NT2/D1 (cell line): ENCODE results near the gene SLC35F3.
"Not testable (repeated sequence)": the region's sequence is repeated elsewhere in the genome, so short reads cannot be mapped to it uniquely, and the experiment has no call there.

Experiments used
- DNase-seq: peaks from one replicate; pipeline ENCODE4 v3.0.0-alpha.2; 2011; ENCODE audit warnings: low read depth, low spot score
- H3K27me3 ChIP-seq: 2 replicates; pipeline ENCODE4 v1.6.0; 2011; ENCODE audit warnings: mild to moderate bottlenecking; ENCODE audit not compliant: insufficient read length, insufficient read depth
- H3K36me3 ChIP-seq: 2 replicates; pipeline ENCODE4 v1.6.1; 2011; ENCODE audit warnings: mild to moderate bottlenecking, low read length, mixed read lengths; ENCODE audit not compliant: insufficient read depth, insufficient read length
- H3K4me1 ChIP-seq: 2 replicates; pipeline ENCODE4 v1.5.1; 2011; ENCODE audit not compliant: insufficient read depth, insufficient read length
- H3K4me3 ChIP-seq: 2 replicates; pipeline ENCODE4 v1.5.1; 2011; ENCODE audit warnings: low read depth; ENCODE audit not compliant: insufficient read length
- H3K9ac ChIP-seq: 2 replicates; pipeline ENCODE4 v1.6.0; 2011; ENCODE audit warnings: low read depth; ENCODE audit not compliant: insufficient read length
- H3K9me3 ChIP-seq: 2 replicates; pipeline ENCODE4 v1.5.1; 2011; ENCODE audit warnings: mild to moderate bottlenecking, low read length; ENCODE audit not compliant: insufficient read depth
- SUZ12 ChIP-seq: IDR thresholded peaks from 2 replicates; pipeline ENCODE4 v1.6.1; 2011; ENCODE audit not compliant: insufficient read length, insufficient read depth; ENCODE audit errors: extremely low read depth
- YY1 ChIP-seq: IDR thresholded peaks from 2 replicates; pipeline ENCODE4 v1.6.1; 2011; ENCODE audit not compliant: insufficient read length, insufficient read depth
- ZNF274 ChIP-seq: IDR thresholded peaks from 2 replicates; pipeline ENCODE4 v1.6.1; 2011; ENCODE audit warnings: mild to moderate bottlenecking, low read depth, low read length

Gene SLC35F3

GRCh38 chr1:234342774-234343173 lies 438.3 kb downstream of the SLC35F3 start:
- no peak overlapping the region for H3K4me3 ChIP-seq
- DNase-seq: no peak
- TF ChIP-seq YY1: no peak
- no peak for TF ChIP-seq ZNF274
- no peak for TF ChIP-seq SUZ12

GRCh38 chr1:234345237-234345636 lies 440.8 kb downstream of the SLC35F3 start:
- no peaks in the 10 kb centered on the region for H3K27me3 ChIP-seq
- H3K4me1 ChIP-seq: peaks cover 3% of the 10 kb centered on the region
- H3K4me3 ChIP-seq: no peak overlapping the region
- TF ChIP-seq SUZ12 (no peak), YY1 (no peak), ZNF274 (no peak)
- H3K9ac ChIP-seq: no peak overlapping the region
- H3K36me3 ChIP-seq: no peaks in the 10 kb centered on the region
- no peak for DNase-seq
- 0 out of 2 replicates have a peak, but pooled peaks cover 6% of the 10 kb centered on the region for H3K9me3 ChIP-seq

More at GRCh38 chr1:234342774-234343173, 438.3 kb downstream of the SLC35F3 start:
- no peaks in the 10 kb centered on the region for H3K36me3 ChIP-seq
- no peaks in the 10 kb centered on the region for H3K27me3 ChIP-seq
- H3K4me1 ChIP-seq: peaks cover 3% of the 10 kb centered on the region
- 0 out of 2 replicates have a peak, but pooled peaks cover 8% of the 10 kb centered on the region for H3K9me3 ChIP-seq
- no peak overlapping the region for H3K9ac ChIP-seq

- H3K9ac ChIP-seq: no peak overlapping the region
- TF ChIP-seq SUZ12: no peak
- TF ChIP-seq ZNF274: no peak
- TF ChIP-seq YY1: no peak
These were observed 444.5 kb downstream of the SLC35F3 start for GRCh38 chr1:234348964-234349363.

GRCh38 chr1:234355782-234356510 lies 451.5 kb downstream of the SLC35F3 start:
- Histone ChIP-seq H3K27me3 (no peaks in the 10 kb centered on the region), H3K4me3 (no peak overlapping the region), H3K9ac (no peak overlapping the region), H3K9me3 (no peaks in the 10 kb centered on the region; the same call in none of the 2 replicates), H3K4me1 (no peaks in the 10 kb centered on the region), H3K36me3 (no peaks in the 10 kb centered on the region)
- no peak for DNase-seq
- TF ChIP-seq SUZ12 (no peak), ZNF274 (no peak), YY1 (no peak)

More at GRCh38 chr1:234348964-234349363, 444.5 kb downstream of the SLC35F3 start:
- no peaks in the 10 kb centered on the region for H3K36me3 ChIP-seq
- DNase-seq: no peak
- H3K4me3 ChIP-seq: no peak overlapping the region
- no peaks in the 10 kb centered on the region for H3K4me1 ChIP-seq
- no peaks in the 10 kb centered on the region for H3K27me3 ChIP-seq
- H3K9me3 ChIP-seq: no peaks in the 10 kb centered on the region; the same call in 1 of the 2 replicates

- not testable (repeated sequence) for H3K9ac ChIP-seq, H3K36me3 ChIP-seq, H3K27me3 ChIP-seq, H3K4me1 ChIP-seq, H3K9me3 ChIP-seq, DNase-seq, H3K4me3 ChIP-seq
These were observed 452.3 kb downstream of the SLC35F3 start for GRCh38 chr1:234356615-234357269.

GRCh38 chr1:234357831-234358230 lies 453.4 kb downstream of the SLC35F3 start:
- Histone ChIP-seq H3K9me3 (no peaks in the 10 kb centered on the region; the same call in 1 of the 2 replicates), H3K4me1 (no peaks in the 10 kb centered on the region), H3K36me3 (no peaks in the 10 kb centered on the region), H3K9ac (no peak overlapping the region), H3K27me3 (no peaks in the 10 kb centered on the region), H3K4me3 (no peak overlapping the region)
- TF ChIP-seq ZNF274 (no peak), SUZ12 (no peak), YY1 (no peak)
- DNase-seq: no peak

- no peaks in the 10 kb centered on the region for H3K27me3 ChIP-seq
- no peaks in the 10 kb centered on the region for H3K36me3 ChIP-seq
- TF ChIP-seq ZNF274 (no peak), SUZ12 (no peak), YY1 (no peak)
- no peaks in the 10 kb centered on the region for H3K4me1 ChIP-seq
- H3K9ac ChIP-seq: no peak overlapping the region
- H3K9me3 ChIP-seq: no peaks in the 10 kb centered on the region; the same call in 1 of the 2 replicates
- no peak for DNase-seq
- H3K4me3 ChIP-seq: no peak overlapping the region
These were observed 456.7 kb downstream of the SLC35F3 start for GRCh38 chr1:234361102-234361603.
